A673 (cell line): ENCODE measurements around the gene CDK1. TPM values are rescaled to one million over a fixed set of nuclear protein-coding genes. Genes with fewer than 3 reads are reported as not detected.
A peak's percentile ranks its signal among the peaks of the same experiment; 100 is the strongest.
"Not testable (repeated sequence)": the region's sequence is repeated elsewhere in the genome, so short reads cannot be mapped to it uniquely, and the experiment has no call there.

Source experiments
- BruUV-seq: library from RNA; stranded (reverse); fragments of 400-500 nt; replicated peaks from 2 replicates; lab custom pipeline; 2021; lab: Mats Ljungman, UMichigan
- CTCF ChIA-PET: fragments of 300-600 bp; sonication (Branson Sonifier 250); formaldehyde crosslinking; loops from one replicate; lab custom pipeline; 2022; ENCODE audit warnings: antibody characterized with exemption; lab: Charles Lee
- POLR2A ChIA-PET: fragments of 300-600 bp; sonication (Branson Sonifier 250); formaldehyde crosslinking; loops from one replicate; lab custom pipeline; 2022; ENCODE audit warnings: antibody characterized with exemption; ENCODE audit not compliant: low non-redundant PET; lab: Charles Lee
- DNase-seq: peaks from one replicate; pipeline ENCODE4 v3.0.0-alpha.2; 2015; ENCODE audit warnings: low spot score
- H3K27ac ChIP-seq: fragments of 200-600 bp; sonication (generic); 2 replicates; pipeline ENCODE4 v1.5.1; 2016; ENCODE audit warnings: mixed run types, low read depth, mild to moderate bottlenecking, mixed read lengths, antibody characterized with exemption, low read length; ENCODE audit not compliant: poor library complexity, severe bottlenecking
- H3K27me3 ChIP-seq: fragments of 200-600 bp; sonication (generic); replicated peaks from 2 replicates; pipeline ENCODE4 v1.6.1; 2017; ENCODE audit warnings: mixed run types, low read depth, mild to moderate bottlenecking, mixed read lengths, antibody characterized with exemption, low read length; ENCODE audit not compliant: insufficient read depth, poor library complexity
- H3K36me3 ChIP-seq: fragments of 200-600 bp; sonication (generic); 2 replicates; pipeline ENCODE4 v1.6.1; 2016; ENCODE audit warnings: mixed run types, mild to moderate bottlenecking, mixed read lengths, antibody characterized with exemption, low read length; ENCODE audit not compliant: insufficient read depth, poor library complexity, severe bottlenecking
- H3K4me1 ChIP-seq: fragments of 200-600 bp; sonication (generic); 2 replicates; pipeline ENCODE4 v1.6.1; 2017; ENCODE audit warnings: mixed run types, mild to moderate bottlenecking, mixed read lengths, antibody characterized with exemption, low read length; ENCODE audit not compliant: insufficient read depth, poor library complexity, severe bottlenecking
- H3K4me3 ChIP-seq: fragments of 200-600 bp; sonication (generic); 2 replicates; pipeline ENCODE4 v1.5.1; 2016; ENCODE audit warnings: low read depth, mixed run types, mild to moderate bottlenecking, mixed read lengths, low read length; ENCODE audit not compliant: poor library complexity, severe bottlenecking
- H3K9me3 ChIP-seq: fragments of 200-600 bp; sonication (generic); 2 replicates; pipeline ENCODE4 v1.6.1; 2016; ENCODE audit warnings: mixed run types, low read depth, mild to moderate bottlenecking, mixed read lengths, antibody characterized with exemption, low read length; ENCODE audit not compliant: poor library complexity, severe bottlenecking
- EZH2 ChIP-seq: fragments of 200-600 bp; sonication (generic); IDR thresholded peaks from 2 replicates; pipeline ENCODE4 v1.6.1; 2017; ENCODE audit warnings: borderline replicate concordance, low read depth, mild to moderate bottlenecking, mixed read lengths, antibody characterized with exemption, low read length; ENCODE audit not compliant: poor library complexity, severe bottlenecking
- intact Hi-C: fragments of 100-400 bp; cut with micrococcal nuclease; formaldehyde crosslinking; loops from one replicate; pipeline ENCODE4 v1.10.0; 2022; ENCODE audit not compliant: unreplicated experiment
- total RNA-seq: library from RNA; stranded (reverse); gene quantifications from 2 replicates; pipeline ENCODE4 v1.2.3, GENCODE V29; 2021
- TF ChIP-seq, protein P1 (sequence below): fragments of 300-800, 200-600 bp; sonication (generic); conservative IDR thresholded peaks from 2 replicates; pipeline ENCODE4 v1.5.1; 2017; ENCODE audit warnings: low read depth, mild to moderate bottlenecking, antibody characterized with exemption, low read length, moderate library complexity, mixed read lengths

The CDK1 gene
- total RNA-seq, 1 experiment from 2014 or later = 168 TPM

DNA sequence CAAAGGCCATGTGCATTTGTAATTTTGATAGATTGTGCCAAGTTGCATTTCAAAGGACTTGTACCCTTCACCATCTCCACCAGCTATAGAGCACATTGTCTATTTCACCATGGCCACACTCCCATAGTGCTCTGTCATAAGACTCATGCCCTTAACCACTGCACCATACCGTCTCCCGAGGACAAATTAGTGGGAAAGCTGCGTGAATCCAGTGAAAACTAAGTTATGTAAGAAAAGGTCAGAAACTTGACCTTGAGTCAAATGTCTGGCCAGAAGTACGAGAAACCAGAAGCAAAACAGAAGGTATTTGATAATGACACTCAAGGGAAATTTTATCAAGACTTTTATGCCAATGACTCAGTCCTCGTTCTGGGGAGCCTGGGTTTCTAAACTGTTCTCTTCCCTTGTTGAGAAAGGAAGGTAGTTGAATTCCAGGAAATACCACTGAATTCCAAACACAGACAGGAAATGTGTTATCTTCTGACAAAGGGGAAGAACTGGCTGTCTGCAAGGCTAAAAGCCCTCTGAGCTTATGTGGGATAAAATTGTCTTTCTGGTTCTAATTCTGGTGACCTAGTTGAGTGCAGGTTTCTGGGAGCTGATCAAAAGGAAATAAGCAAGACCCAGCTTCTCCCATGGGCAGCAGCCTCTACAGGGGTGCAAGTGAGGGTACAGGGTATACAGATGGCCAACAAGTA is 49.7 kb downstream of the CDK1 start:
- peaks cover 18% of the 10 kb centered on the region for H3K4me1 ChIP-seq
- TF ChIP-seq EZH2 = no peak
- TF ChIP-seq, protein P1, sequence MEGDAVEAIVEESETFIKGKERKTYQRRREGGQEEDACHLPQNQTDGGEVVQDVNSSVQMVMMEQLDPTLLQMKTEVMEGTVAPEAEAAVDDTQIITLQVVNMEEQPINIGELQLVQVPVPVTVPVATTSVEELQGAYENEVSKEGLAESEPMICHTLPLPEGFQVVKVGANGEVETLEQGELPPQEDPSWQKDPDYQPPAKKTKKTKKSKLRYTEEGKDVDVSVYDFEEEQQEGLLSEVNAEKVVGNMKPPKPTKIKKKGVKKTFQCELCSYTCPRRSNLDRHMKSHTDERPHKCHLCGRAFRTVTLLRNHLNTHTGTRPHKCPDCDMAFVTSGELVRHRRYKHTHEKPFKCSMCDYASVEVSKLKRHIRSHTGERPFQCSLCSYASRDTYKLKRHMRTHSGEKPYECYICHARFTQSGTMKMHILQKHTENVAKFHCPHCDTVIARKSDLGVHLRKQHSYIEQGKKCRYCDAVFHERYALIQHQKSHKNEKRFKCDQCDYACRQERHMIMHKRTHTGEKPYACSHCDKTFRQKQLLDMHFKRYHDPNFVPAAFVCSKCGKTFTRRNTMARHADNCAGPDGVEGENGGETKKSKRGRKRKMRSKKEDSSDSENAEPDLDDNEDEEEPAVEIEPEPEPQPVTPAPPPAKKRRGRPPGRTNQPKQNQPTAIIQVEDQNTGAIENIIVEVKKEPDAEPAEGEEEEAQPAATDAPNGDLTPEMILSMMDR = no peak
- no peaks in the 10 kb centered on the region for H3K36me3 ChIP-seq
- intact Hi-C loops = loop anchor here (10.0 kb wide), 1 partner anchor 1007 kb away; no protein-coding TSS in a partner anchor
- BruUV-seq = no TSS peak
- ChIA-PET CTCF (interaction anchor here (0.9 kb wide), 1 partner anchor 18 kb away, joined by 4 read pairs; no protein-coding TSS in a partner anchor), POLR2A (no interaction called here)
- H3K27ac ChIP-seq = peak overlapping the region; percentile 62
- peak; percentile 92 for DNase-seq
- no peaks in the 10 kb centered on the region for H3K9me3 ChIP-seq
- no peak overlapping the region for H3K4me3 ChIP-seq
- H3K27me3 ChIP-seq = no peaks in the 10 kb centered on the region

DNA sequence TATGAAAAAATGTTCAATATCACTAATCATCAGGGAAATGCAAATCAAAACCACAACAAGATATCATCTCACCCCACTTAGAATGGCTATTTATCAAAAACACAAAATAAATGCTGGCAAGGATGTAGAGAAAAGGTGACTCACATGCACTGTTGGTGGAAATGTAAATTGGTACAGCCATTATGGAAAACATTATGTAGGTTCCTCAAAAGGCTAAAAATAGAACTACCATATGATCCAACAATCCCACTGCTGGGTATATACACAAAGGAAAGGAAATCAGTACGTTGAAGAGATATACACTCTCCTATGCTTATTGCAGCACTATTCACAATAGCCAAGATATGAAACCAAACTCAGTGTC is 50.2 kb downstream of the CDK1 start:
- H3K27me3 ChIP-seq = no peaks in the 10 kb centered on the region
- H3K36me3 ChIP-seq = no peaks in the 10 kb centered on the region
- no peaks in the 10 kb centered on the region for H3K9me3 ChIP-seq
- no TSS peak for BruUV-seq
- intact Hi-C loops = loop anchor here (10.0 kb wide), 1 partner anchor 1006 kb away; no protein-coding TSS in a partner anchor
- DNase-seq = peak; percentile 82
- ChIA-PET CTCF (interaction anchor here (0.9 kb wide), 1 partner anchor 17 kb away, joined by 4 read pairs; no protein-coding TSS in a partner anchor), POLR2A (no interaction called here)
- H3K4me1 ChIP-seq = peaks cover 13% of the 10 kb centered on the region
- H3K4me3 ChIP-seq = no peak overlapping the region
- H3K27ac ChIP-seq = peak overlapping the region; percentile 62
- TF ChIP-seq, protein P1 = no peak

DNA sequence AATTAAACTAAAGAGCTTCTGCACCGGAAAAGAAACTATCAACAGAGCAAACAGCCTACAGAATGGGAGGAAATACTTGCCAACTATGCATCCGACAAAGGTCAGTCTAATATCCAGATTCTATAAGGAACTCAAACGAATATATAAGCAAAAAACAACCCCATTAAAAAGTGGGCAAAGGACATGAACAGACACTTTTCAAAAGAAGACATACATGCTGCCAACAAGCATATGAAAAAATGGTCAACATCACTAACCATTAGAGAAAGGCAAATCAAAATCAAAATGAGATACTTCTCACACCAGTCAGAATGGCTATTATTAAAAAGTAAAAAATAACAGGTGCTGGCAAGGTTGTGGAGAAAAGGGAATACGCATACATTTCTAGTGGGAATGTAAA is 53.9 kb downstream of the CDK1 start:
- BruUV-seq, H3K36me3 ChIP-seq, DNase-seq, H3K4me3 ChIP-seq, H3K27me3 ChIP-seq, H3K27ac ChIP-seq, intact Hi-C loops, CTCF ChIA-PET, H3K9me3 ChIP-seq, POLR2A ChIA-PET: not testable (repeated sequence)
- peaks cover 13% of the 10 kb centered on the region for H3K4me1 ChIP-seq

DNA sequence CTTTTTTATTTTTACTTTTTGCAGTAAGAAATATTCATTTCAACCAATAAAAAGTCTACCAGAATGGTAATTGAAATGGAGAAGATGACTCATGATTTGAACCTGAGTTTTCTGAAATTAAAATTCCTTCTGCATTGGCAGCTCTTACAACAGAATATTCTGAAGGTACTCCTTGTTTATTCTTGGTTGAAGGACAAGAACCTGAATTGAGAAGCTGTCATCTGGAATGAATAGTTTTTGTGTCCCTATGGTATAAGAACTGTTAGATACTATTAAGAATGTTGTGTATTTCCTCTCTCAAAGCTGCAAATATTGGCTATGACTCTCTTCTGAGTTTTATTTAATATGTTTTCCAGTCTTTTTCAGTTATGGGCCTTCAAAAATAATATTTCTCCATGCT is 56.1 kb downstream of the CDK1 start:
- H3K4me1 ChIP-seq = peaks cover 9% of the 10 kb centered on the region
- ChIA-PET POLR2A (no interaction called here), CTCF (no interaction called here)
- no peaks in the 10 kb centered on the region for H3K9me3 ChIP-seq
- H3K27ac ChIP-seq = no peak overlapping the region
- H3K27me3 ChIP-seq = no peaks in the 10 kb centered on the region
- TF ChIP-seq EZH2 = no peak
- TF ChIP-seq, protein P1 = no peak
- H3K4me3 ChIP-seq = no peak overlapping the region
- BruUV-seq = no TSS peak
- H3K36me3 ChIP-seq = no peaks in the 10 kb centered on the region
- intact Hi-C loops = no loop called here
- no peak for DNase-seq
